OCI-LY1 (cell line): Measurements from ENCODE around the gene FAM168A.

Experiments used
- H2AFZ ChIP-seq: fragments of 200-600 bp; sonication (generic), shearing (Covaris generic); 2 replicates; pipeline ENCODE4 v1.6.0; 2014; ENCODE audit warnings: antibody characterized with exemption, mild to moderate bottlenecking, low read length
- H3F3A ChIP-seq: fragments of 200-600 bp; sonication (generic), shearing (Covaris generic); 2 replicates; pipeline ENCODE4 v1.6.0; 2014; ENCODE audit warnings: mild to moderate bottlenecking, antibody characterized with exemption, low read length, moderate library complexity; ENCODE audit not compliant: insufficient read depth
- H3K27ac ChIP-seq: fragments of 200-600 bp; sonication (generic); 2 replicates; pipeline ENCODE4 v1.5.1; 2014; ENCODE audit warnings: low read length, mixed run types, mild to moderate bottlenecking, low read depth; ENCODE audit not compliant: poor library complexity, severe bottlenecking
- H3K27me3 ChIP-seq: fragments of 200-600 bp; sonication (generic); 2 replicates; pipeline ENCODE4 v1.6.0; 2014; ENCODE audit warnings: antibody characterized with exemption, mild to moderate bottlenecking, low read length, moderate library complexity; ENCODE audit not compliant: insufficient read depth
- H3K36me3 ChIP-seq: fragments of 200-600 bp; sonication (generic); 2 replicates; pipeline ENCODE4 v1.6.1; 2014; ENCODE audit warnings: mild to moderate bottlenecking, antibody characterized with exemption, low read length, moderate library complexity, mixed read lengths; ENCODE audit not compliant: insufficient read depth
- H3K4me1 ChIP-seq: fragments of 200-600 bp; sonication (generic); 2 replicates; pipeline ENCODE4 v1.5.1; 2014; ENCODE audit warnings: mild to moderate bottlenecking, low read length, moderate library complexity; ENCODE audit not compliant: insufficient read depth, severe bottlenecking
- H3K4me2 ChIP-seq: fragments of 200-600 bp; sonication (generic), shearing (Covaris generic); 2 replicates; pipeline ENCODE4 v1.6.1; 2014; ENCODE audit warnings: low read length
- H3K4me3 ChIP-seq: fragments of 200-600 bp; sonication (generic); 2 replicates; pipeline ENCODE4 v1.5.1; 2014; ENCODE audit warnings: low read length, low read depth, mild to moderate bottlenecking, mixed read lengths; ENCODE audit not compliant: poor library complexity, severe bottlenecking
- H3K79me2 ChIP-seq: fragments of 200-600 bp; shearing (Covaris generic); 2 replicates; pipeline ENCODE4 v1.6.1; 2016; ENCODE audit warnings: mixed run types, low read length, mixed read lengths; ENCODE audit not compliant: insufficient read depth
- H3K9ac ChIP-seq: fragments of 200-600 bp; sonication (generic), shearing (Covaris generic); 2 replicates; pipeline ENCODE4 v1.6.1; 2014; ENCODE audit warnings: mild to moderate bottlenecking, low read length, mixed read lengths
- H3K9me2 ChIP-seq: fragments of 200-600 bp; sonication (generic), shearing (Covaris generic); 2 replicates; pipeline ENCODE4 v1.6.1; 2014; ENCODE audit warnings: low read depth, mild to moderate bottlenecking, low read length, mixed read lengths
- H3K9me3 ChIP-seq: fragments of 200-600 bp; shearing (Covaris generic); 2 replicates; pipeline ENCODE4 v1.6.1; 2014; ENCODE audit warnings: low read length, mixed read lengths
- H4K20me1 ChIP-seq: fragments of 200-600 bp; sonication (generic), shearing (Covaris generic); 2 replicates; pipeline ENCODE4 v1.6.0; 2016; ENCODE audit warnings: mild to moderate bottlenecking, low read length; ENCODE audit not compliant: insufficient read depth
- EZH2 ChIP-seq: fragments of 200-600 bp; sonication (generic), shearing (Covaris generic); IDR thresholded peaks from 2 replicates; pipeline ENCODE4 v1.8.0; 2017; ENCODE audit warnings: borderline replicate concordance, mixed run types, mild to moderate bottlenecking, antibody characterized with exemption, low read length, moderate library complexity, mixed read lengths
- TF ChIP-seq, protein P1 (sequence below): fragments of 200-600 bp; sonication (generic), shearing (Covaris generic); IDR thresholded peaks from 2 replicates; pipeline ENCODE4 v1.5.1; 2017; ENCODE audit warnings: mild to moderate bottlenecking, antibody characterized with exemption, low read length, moderate library complexity, mixed read lengths

The FAM168A gene

DNA sequence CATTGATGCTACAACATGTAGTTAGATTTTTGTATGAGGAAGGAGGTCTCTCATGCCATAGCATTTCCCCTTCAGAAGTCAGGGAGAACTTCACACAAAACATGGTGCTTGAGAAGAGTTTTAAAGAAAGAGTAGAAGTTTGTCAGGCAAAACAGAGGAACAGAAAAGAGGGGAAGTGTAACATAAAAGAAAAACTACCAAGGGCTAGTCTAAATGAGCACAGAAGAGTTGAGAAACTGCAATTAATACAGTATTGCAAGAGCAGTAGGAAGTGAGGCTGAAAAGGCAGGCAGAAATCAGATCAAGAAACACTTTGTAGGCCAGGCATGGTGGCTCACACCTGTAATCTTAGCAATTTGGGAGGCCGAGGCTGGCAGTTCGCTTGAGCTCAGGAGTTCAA, 61.0 kb downstream of the FAM168A start:
- no peaks in the 10 kb centered on the region for H3K9me3 ChIP-seq
- H3K4me2 ChIP-seq, result no peak overlapping the region
- H3K27me3 ChIP-seq, result no peaks in the 10 kb centered on the region
- TF ChIP-seq EZH2, result no peak
- TF ChIP-seq, protein P1, sequence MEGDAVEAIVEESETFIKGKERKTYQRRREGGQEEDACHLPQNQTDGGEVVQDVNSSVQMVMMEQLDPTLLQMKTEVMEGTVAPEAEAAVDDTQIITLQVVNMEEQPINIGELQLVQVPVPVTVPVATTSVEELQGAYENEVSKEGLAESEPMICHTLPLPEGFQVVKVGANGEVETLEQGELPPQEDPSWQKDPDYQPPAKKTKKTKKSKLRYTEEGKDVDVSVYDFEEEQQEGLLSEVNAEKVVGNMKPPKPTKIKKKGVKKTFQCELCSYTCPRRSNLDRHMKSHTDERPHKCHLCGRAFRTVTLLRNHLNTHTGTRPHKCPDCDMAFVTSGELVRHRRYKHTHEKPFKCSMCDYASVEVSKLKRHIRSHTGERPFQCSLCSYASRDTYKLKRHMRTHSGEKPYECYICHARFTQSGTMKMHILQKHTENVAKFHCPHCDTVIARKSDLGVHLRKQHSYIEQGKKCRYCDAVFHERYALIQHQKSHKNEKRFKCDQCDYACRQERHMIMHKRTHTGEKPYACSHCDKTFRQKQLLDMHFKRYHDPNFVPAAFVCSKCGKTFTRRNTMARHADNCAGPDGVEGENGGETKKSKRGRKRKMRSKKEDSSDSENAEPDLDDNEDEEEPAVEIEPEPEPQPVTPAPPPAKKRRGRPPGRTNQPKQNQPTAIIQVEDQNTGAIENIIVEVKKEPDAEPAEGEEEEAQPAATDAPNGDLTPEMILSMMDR, result no peak
- H2AFZ ChIP-seq, result no peak overlapping the region
- no peaks in the 10 kb centered on the region for H3K79me2 ChIP-seq
- no peaks in the 10 kb centered on the region for H3F3A ChIP-seq
- no peak overlapping the region for H3K27ac ChIP-seq
- H3K9me2 ChIP-seq, result no peaks in the 10 kb centered on the region
- no peak overlapping the region for H3K9ac ChIP-seq
- H3K4me1 ChIP-seq, result peaks cover 5% of the 10 kb centered on the region
- H4K20me1 ChIP-seq, result no peaks in the 10 kb centered on the region
- H3K4me3 ChIP-seq, result no peak overlapping the region
- H3K36me3 ChIP-seq, result no peaks in the 10 kb centered on the region

DNA sequence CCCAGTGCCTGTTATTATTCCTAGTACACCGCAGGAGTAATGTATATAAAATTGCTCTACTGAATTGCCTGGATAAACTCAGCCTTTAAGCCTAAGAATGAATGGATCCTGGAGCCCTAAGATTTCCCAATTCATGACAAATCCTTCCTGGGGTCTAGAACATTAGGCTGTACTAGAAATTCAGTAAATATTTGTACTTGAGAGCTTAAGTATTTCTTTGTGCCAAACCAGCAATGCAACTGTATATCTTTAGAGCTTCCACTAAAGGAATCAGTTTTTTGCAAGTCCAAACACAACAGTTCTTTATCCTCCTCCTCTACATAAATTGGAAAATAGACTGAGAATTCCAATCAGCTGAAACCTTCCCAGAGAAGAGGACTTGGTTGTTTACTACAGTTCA, 65.6 kb downstream of the FAM168A start:
- H3K79me2 ChIP-seq, result no peaks in the 10 kb centered on the region
- no peak overlapping the region for H3K9ac ChIP-seq
- no peak overlapping the region for H2AFZ ChIP-seq
- no peak overlapping the region for H3K27ac ChIP-seq
- no peaks in the 10 kb centered on the region for H4K20me1 ChIP-seq
- H3K9me2 ChIP-seq, result no peaks in the 10 kb centered on the region
- H3K4me3 ChIP-seq, result no peak overlapping the region
- no peaks in the 10 kb centered on the region for H3K36me3 ChIP-seq
- no peaks in the 10 kb centered on the region for H3K4me1 ChIP-seq
- H3F3A ChIP-seq, result no peaks in the 10 kb centered on the region
- no peaks in the 10 kb centered on the region for H3K27me3 ChIP-seq
- H3K4me2 ChIP-seq, result no peak overlapping the region
- H3K9me3 ChIP-seq, result no peaks in the 10 kb centered on the region
- TF ChIP-seq, protein P1, result no peak
- no peak for TF ChIP-seq EZH2

DNA sequence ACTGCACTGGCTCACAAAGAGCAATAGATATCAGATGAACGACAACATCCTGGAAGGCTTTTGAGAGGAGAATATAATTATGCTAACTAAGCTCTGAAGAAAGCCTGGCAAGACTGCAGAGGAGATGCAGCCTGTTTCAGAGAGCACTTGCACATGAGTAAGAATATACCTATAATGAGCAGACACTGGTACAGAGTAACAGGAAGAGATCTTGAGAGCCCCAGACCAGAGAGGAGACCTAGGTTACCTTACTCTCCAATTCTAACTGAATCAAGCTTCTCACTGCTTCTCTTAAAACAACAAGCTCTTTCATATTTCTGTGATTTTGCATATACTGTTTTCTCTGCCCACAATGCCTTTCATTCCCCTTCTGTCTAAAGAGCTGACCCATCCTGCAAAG, 66.5 kb downstream of the FAM168A start:
- no peaks in the 10 kb centered on the region for H3F3A ChIP-seq
- H3K36me3 ChIP-seq, result no peaks in the 10 kb centered on the region
- no peak for TF ChIP-seq EZH2
- TF ChIP-seq, protein P1, result no peak
- no peaks in the 10 kb centered on the region for H3K4me1 ChIP-seq
- H4K20me1 ChIP-seq, result no peaks in the 10 kb centered on the region
- no peak overlapping the region for H2AFZ ChIP-seq
- no peaks in the 10 kb centered on the region for H3K9me2 ChIP-seq
- no peaks in the 10 kb centered on the region for H3K27me3 ChIP-seq
- H3K4me3 ChIP-seq, result no peak overlapping the region
- no peaks in the 10 kb centered on the region for H3K79me2 ChIP-seq
- no peak overlapping the region for H3K9ac ChIP-seq
- no peak overlapping the region for H3K4me2 ChIP-seq
- no peak overlapping the region for H3K27ac ChIP-seq
- H3K9me3 ChIP-seq, result no peaks in the 10 kb centered on the region
